H9 (cell line): Measurements from ENCODE around the gene METTL26. TPM values are rescaled to one million over a fixed set of nuclear protein-coding genes. Genes with fewer than 3 reads are reported as not detected.

Source experiments
- DNase-seq: peaks from one replicate; pipeline ENCODE4 v3.0.0-alpha.2; 2017
- H2AFZ ChIP-seq: one replicate; pipeline ENCODE4 v1.6.1; 2013; ENCODE audit warnings: mild to moderate bottlenecking, low read length, control low read depth, moderate library complexity
- H2AK5ac ChIP-seq: 2 replicates; pipeline ENCODE4 v1.6.1; 2013; ENCODE audit warnings: low read length, control low read depth, mixed read lengths; ENCODE audit not compliant: insufficient read length
- H2BK120ac ChIP-seq: one replicate; pipeline ENCODE4 v1.6.1; 2013; ENCODE audit warnings: low read depth, mild to moderate bottlenecking, low read length, control low read depth, inconsistent platforms; ENCODE audit not compliant: poor library complexity, severe bottlenecking
- H2BK12ac ChIP-seq: 2 replicates; pipeline ENCODE4 v1.6.1; 2013; ENCODE audit warnings: low read length, control low read depth, mixed read lengths, low read depth; ENCODE audit not compliant: insufficient read length
- H2BK15ac ChIP-seq: 2 replicates; pipeline ENCODE4 v1.6.1; 2013; ENCODE audit warnings: low read depth, low read length, control low read depth
- H2BK20ac ChIP-seq: one replicate; pipeline ENCODE4 v1.6.1; 2013; ENCODE audit warnings: low read depth, mild to moderate bottlenecking, low read length, control low read depth, inconsistent platforms; ENCODE audit not compliant: poor library complexity, severe bottlenecking
- H2BK5ac ChIP-seq: 2 replicates; pipeline ENCODE4 v1.6.1; 2013; ENCODE audit warnings: low read length, control low read depth, mixed read lengths; ENCODE audit not compliant: insufficient read length
- H3K14ac ChIP-seq: 2 replicates; pipeline ENCODE4 v1.6.1; 2013; ENCODE audit warnings: low read length, control low read depth; ENCODE audit not compliant: insufficient read depth
- H3K18ac ChIP-seq: 2 replicates; pipeline ENCODE4 v1.6.1; 2013; ENCODE audit warnings: low read depth, mild to moderate bottlenecking, mixed read lengths, low read length, control low read depth; ENCODE audit not compliant: insufficient read length
- H3K23ac ChIP-seq: 2 replicates; pipeline ENCODE4 v1.6.1; 2013; ENCODE audit warnings: low read length, control low read depth, mixed read lengths, low read depth; ENCODE audit not compliant: insufficient read length
- H3K23me2 ChIP-seq: 2 replicates; pipeline ENCODE4 v1.6.1; 2013; ENCODE audit warnings: low read depth, mild to moderate bottlenecking, mixed read lengths, low read length, control low read depth; ENCODE audit not compliant: insufficient read length, poor library complexity, severe bottlenecking
- H3K27ac ChIP-seq: 2 replicates; pipeline ENCODE4 v1.5.1; 2013; ENCODE audit warnings: low read length, control low read depth, mixed read lengths, low read depth; ENCODE audit not compliant: insufficient read length
- H3K27me3 ChIP-seq: 2 replicates; pipeline ENCODE4 v1.6.1; 2013; ENCODE audit warnings: low read length, control low read depth, inconsistent platforms; ENCODE audit not compliant: insufficient read depth
- H3K4ac ChIP-seq: 2 replicates; pipeline ENCODE4 v1.6.1; 2013; ENCODE audit warnings: low read depth, mild to moderate bottlenecking, control low read depth, inconsistent platforms, low read length, moderate library complexity
- H3K4me1 ChIP-seq: 2 replicates; pipeline ENCODE4 v1.6.1; 2013; ENCODE audit warnings: low read length, control low read depth, inconsistent platforms; ENCODE audit not compliant: insufficient read depth
- H3K4me2 ChIP-seq: 2 replicates; pipeline ENCODE4 v1.6.1; 2013; ENCODE audit warnings: low read length, control low read depth, mixed read lengths; ENCODE audit not compliant: insufficient read length, insufficient read depth
- H3K56ac ChIP-seq: 2 replicates; pipeline ENCODE4 v1.6.1; 2013; ENCODE audit warnings: low read depth, mild to moderate bottlenecking, mixed read lengths, low read length, control low read depth; ENCODE audit not compliant: insufficient read length
- H3K79me1 ChIP-seq: 2 replicates; pipeline ENCODE4 v1.6.1; 2013; ENCODE audit warnings: low read depth, mild to moderate bottlenecking, moderate library complexity, low read length, control low read depth, inconsistent platforms; ENCODE audit not compliant: insufficient read depth, poor library complexity, severe bottlenecking
- H3K79me2 ChIP-seq: 2 replicates; pipeline ENCODE4 v1.6.1; 2013; ENCODE audit warnings: low read length, control low read depth, inconsistent platforms; ENCODE audit not compliant: insufficient read depth
- H3K9ac ChIP-seq: 2 replicates; pipeline ENCODE4 v1.6.1; 2013; ENCODE audit warnings: low read length, control low read depth, mixed read lengths; ENCODE audit not compliant: insufficient read length; ENCODE audit errors: extremely low read depth
- H3K9me3 ChIP-seq: one replicate; pipeline ENCODE4 v1.6.1; 2013; ENCODE audit warnings: low read depth, low read length, inconsistent platforms; ENCODE audit not compliant: control insufficient read depth
- H3T11ph ChIP-seq: one replicate; pipeline ENCODE4 v1.6.1; 2013; ENCODE audit warnings: mild to moderate bottlenecking, low read length, control low read depth, inconsistent platforms
- H4K20me1 ChIP-seq: one replicate; pipeline ENCODE4 v1.6.1; 2013; ENCODE audit not compliant: control insufficient read depth, insufficient read length, insufficient read depth
- H4K5ac ChIP-seq: 2 replicates; pipeline ENCODE4 v1.6.1; 2013; ENCODE audit warnings: low read depth, mild to moderate bottlenecking, mixed read lengths, low read length, control low read depth; ENCODE audit not compliant: insufficient read length
- H4K8ac ChIP-seq: replicated peaks from 2 replicates; pipeline ENCODE4 v1.6.1; 2013; ENCODE audit warnings: low read length, control low read depth, mixed read lengths, low read depth; ENCODE audit not compliant: insufficient read length
- H4K91ac ChIP-seq: 2 replicates; pipeline ENCODE4 v1.6.1; 2013; ENCODE audit warnings: low read depth, mild to moderate bottlenecking, moderate library complexity, mixed read lengths, low read length, control low read depth; ENCODE audit not compliant: insufficient read length
- H3K27ac Mint-ChIP-seq, 3 experiments: 2 replicates in 2 of 3; 3 replicates in 1 of 3; pipeline ENCODE4 v1.8.0; 2020 to 2021; ENCODE audit warnings: mixed read lengths in 3 of 3, mild to moderate bottlenecking in 1 of 3, moderate library complexity in 1 of 3
- H3K27me3 Mint-ChIP-seq: 2 replicates; pipeline ENCODE4 v1.8.0; 2021; ENCODE audit warnings: low read depth, mild to moderate bottlenecking, moderate library complexity, mixed read lengths
- H3K36me3 Mint-ChIP-seq, 3 experiments: 2 replicates in 2 of 3; 3 replicates in 1 of 3; pipeline ENCODE4 v1.8.0; 2020 to 2021; ENCODE audit warnings: low read depth in 3 of 3, mixed read lengths in 3 of 3; ENCODE audit not compliant: insufficient read depth in 1 of 3
- H3K4me1 Mint-ChIP-seq, 2 experiments: 2 replicates each; pipeline ENCODE4 v1.8.0; 2020; ENCODE audit warnings: mixed read lengths in 2 of 2
- H3K4me3 Mint-ChIP-seq, 2 experiments: 2 replicates in 1 of 2; 3 replicates in 1 of 2; pipeline ENCODE4 v1.8.0; 2020 to 2021; ENCODE audit warnings: mild to moderate bottlenecking in 2 of 2, mixed read lengths in 2 of 2, moderate library complexity in 1 of 2
- H3K9me3 Mint-ChIP-seq, 2 experiments: 2 replicates in 1 of 2; 3 replicates in 1 of 2; pipeline ENCODE4 v1.8.0; 2020; ENCODE audit warnings: mild to moderate bottlenecking in 2 of 2, mixed read lengths in 2 of 2, moderate library complexity in 1 of 2
- CTCF ChIP-seq: fragments of 200-600 bp; sonication (generic); conservative IDR thresholded peaks from 3 replicates; pipeline ENCODE4 v1.8.0; 2021; ENCODE audit warnings: antibody characterized with exemption, mild to moderate bottlenecking
- WGBS: extraction: QIAGEN DNeasy Blood & Tissue Kit; methylation state at CpG from one replicate; pipeline ENCODE4 v1.1.7; 2013; ENCODE audit warnings: missing lambda C conversion rate, low lambda C conversion rate, mixed read lengths; ENCODE audit not compliant: insufficient read length; ENCODE audit errors: extremely low coverage; 5-methylcytosine and 5-hydroxymethylcytosine counted together
- total RNA-seq: library from RNA; stranded (reverse); gene quantifications from 2 replicates; pipeline ENCODE4 v1.2.1, GENCODE V29; 2021

Gene METTL26
- total RNA-seq, 1 experiment from 2014 or later: 108 TPM

- Histone ChIP-seq H4K20me1 (no peaks in the 10 kb centered on the region), H3K9ac (peak within 1 kb of the TSS; percentile 1), H3K9me3 (no peaks in the 10 kb centered on the region), H2AFZ (no peak within 1 kb of the TSS), H3K27ac (no peak within 1 kb of the TSS), H3K14ac (0 out of 2 replicates have a peak within 1 kb of the TSS, but pooled peaks have one; percentile 10), H3K56ac (no peak within 1 kb of the TSS), H3K27me3 (no peaks in the 10 kb centered on the region), H3K4me1 (no peaks in the 10 kb centered on the region; the same call in 1 of the 2 replicates), H2BK20ac (no peak within 1 kb of the TSS), H2BK12ac (no peak within 1 kb of the TSS), H2AK5ac (no peak within 1 kb of the TSS), H2BK5ac (no peak within 1 kb of the TSS), H3K79me1 (no peaks in the 10 kb centered on the region), H3K18ac (peak within 1 kb of the TSS; percentile 0), H3K23ac (no peak within 1 kb of the TSS), H4K91ac (no peak within 1 kb of the TSS), H3K4me2 (peak within 1 kb of the TSS; percentile 55), H3K79me2 (no peaks in the 10 kb centered on the region), H3T11ph (no peak within 1 kb of the TSS), H3K23me2 (peaks cover 6% of the 10 kb centered on the region), H2BK15ac (no peak within 1 kb of the TSS), H3K4ac (no peak within 1 kb of the TSS), H4K5ac (no peak within 1 kb of the TSS), H2BK120ac (no peak within 1 kb of the TSS), H4K8ac (no peak within 1 kb of the TSS)
- peaks cover 2% of the 10 kb centered on the region; the same call in 1 of the 2 replicates for H3K27me3 Mint-ChIP-seq
- peak within 1 kb of the TSS in 2 of 3 experiments; percentile 53 to 86; a peak in 2 of 7 replicates for H3K27ac Mint-ChIP-seq
- no CpG with 5 or more reads among the region's 81 CpGs for whole genome bisulfite sequencing
- peak; percentile 90 for DNase-seq
- no peak for TF ChIP-seq CTCF
- peak within 1 kb of the TSS; percentile 68 to 79 for H3K4me3 Mint-ChIP-seq
- H3K36me3 Mint-ChIP-seq: peaks cover 2 to 15% (median 4%) of the 10 kb centered on the region in 3 experiments; a peak in 5 of 7 replicates
- peaks cover 14 to 28% of the 10 kb centered on the region in 2 experiments for H3K4me1 Mint-ChIP-seq
- H3K9me3 Mint-ChIP-seq: peaks cover 2% of the 10 kb centered on the region in 2 experiments; a peak in 2 of 5 replicates
These were observed 5.5 kb upstream of the METTL26 start, which contains the start of gene MCRIP2 for GRCh38 chr16:641326-642188. TSS of gene MCRIP2 (plus strand) at chr16:641828. CDS start at chr16:641992, 164 bp downstream.
